Prostate gland (tissue), 2 donors: ENCODE data around the gene PRPF38A.

Source experiments
- POLR2A ChIP-seq: fragments of 450-650 bp; IDR thresholded peaks from one replicate; pipeline ENCODE4 v1.6.1; 2016; ENCODE audit warnings: antibody characterized with exemption, mild to moderate bottlenecking
- POLR2AphosphoS5 ChIP-seq: sonication (generic); formaldehyde crosslinking; IDR thresholded peaks from one replicate; pipeline ENCODE4 v1.6.1; 2017; ENCODE audit warnings: antibody characterized with exemption
- TF ChIP-seq, protein P1 (sequence below), 4 experiments: fragments of 200-600 bp in 2 of 4; fragments of 450-650 bp in 2 of 4; sonication (generic) in 2 of 4; IDR thresholded peaks; 1 replicate in 3 of 4; 2 replicates in 1 of 4; pipeline ENCODE4 v1.5.1; 2016 to 2019; ENCODE audit warnings: antibody characterized with exemption in 4 of 4, mild to moderate bottlenecking in 2 of 4, moderate library complexity in 2 of 4

DNA sequence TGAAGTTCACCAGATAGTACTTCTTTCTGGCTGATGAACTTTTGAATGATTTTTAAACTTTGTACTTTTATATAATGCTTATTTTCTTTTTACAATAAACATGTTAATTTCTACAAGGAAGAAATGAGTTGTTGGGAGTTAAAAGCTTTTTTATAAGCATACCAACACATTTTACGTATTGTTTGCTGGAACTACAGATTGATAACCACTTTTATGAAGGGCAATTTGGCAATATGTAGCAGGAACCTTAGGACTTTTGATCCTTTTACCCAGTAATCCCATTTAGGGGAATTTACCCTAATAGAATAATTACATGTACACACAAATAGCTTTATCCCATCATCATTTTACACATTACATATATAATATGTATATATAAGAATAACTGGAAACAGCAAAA is 16.3 kb downstream of the PRPF38A start:
- TF ChIP-seq, protein P1, sequence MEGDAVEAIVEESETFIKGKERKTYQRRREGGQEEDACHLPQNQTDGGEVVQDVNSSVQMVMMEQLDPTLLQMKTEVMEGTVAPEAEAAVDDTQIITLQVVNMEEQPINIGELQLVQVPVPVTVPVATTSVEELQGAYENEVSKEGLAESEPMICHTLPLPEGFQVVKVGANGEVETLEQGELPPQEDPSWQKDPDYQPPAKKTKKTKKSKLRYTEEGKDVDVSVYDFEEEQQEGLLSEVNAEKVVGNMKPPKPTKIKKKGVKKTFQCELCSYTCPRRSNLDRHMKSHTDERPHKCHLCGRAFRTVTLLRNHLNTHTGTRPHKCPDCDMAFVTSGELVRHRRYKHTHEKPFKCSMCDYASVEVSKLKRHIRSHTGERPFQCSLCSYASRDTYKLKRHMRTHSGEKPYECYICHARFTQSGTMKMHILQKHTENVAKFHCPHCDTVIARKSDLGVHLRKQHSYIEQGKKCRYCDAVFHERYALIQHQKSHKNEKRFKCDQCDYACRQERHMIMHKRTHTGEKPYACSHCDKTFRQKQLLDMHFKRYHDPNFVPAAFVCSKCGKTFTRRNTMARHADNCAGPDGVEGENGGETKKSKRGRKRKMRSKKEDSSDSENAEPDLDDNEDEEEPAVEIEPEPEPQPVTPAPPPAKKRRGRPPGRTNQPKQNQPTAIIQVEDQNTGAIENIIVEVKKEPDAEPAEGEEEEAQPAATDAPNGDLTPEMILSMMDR (IDR thresholded peaks at IDR 0.05), result no peak
- no peak for TF ChIP-seq POLR2A
- no peak for TF ChIP-seq POLR2AphosphoS5
